Measurements from ENCODE around the gene IP6K2.

Gene IP6K2

DNA sequence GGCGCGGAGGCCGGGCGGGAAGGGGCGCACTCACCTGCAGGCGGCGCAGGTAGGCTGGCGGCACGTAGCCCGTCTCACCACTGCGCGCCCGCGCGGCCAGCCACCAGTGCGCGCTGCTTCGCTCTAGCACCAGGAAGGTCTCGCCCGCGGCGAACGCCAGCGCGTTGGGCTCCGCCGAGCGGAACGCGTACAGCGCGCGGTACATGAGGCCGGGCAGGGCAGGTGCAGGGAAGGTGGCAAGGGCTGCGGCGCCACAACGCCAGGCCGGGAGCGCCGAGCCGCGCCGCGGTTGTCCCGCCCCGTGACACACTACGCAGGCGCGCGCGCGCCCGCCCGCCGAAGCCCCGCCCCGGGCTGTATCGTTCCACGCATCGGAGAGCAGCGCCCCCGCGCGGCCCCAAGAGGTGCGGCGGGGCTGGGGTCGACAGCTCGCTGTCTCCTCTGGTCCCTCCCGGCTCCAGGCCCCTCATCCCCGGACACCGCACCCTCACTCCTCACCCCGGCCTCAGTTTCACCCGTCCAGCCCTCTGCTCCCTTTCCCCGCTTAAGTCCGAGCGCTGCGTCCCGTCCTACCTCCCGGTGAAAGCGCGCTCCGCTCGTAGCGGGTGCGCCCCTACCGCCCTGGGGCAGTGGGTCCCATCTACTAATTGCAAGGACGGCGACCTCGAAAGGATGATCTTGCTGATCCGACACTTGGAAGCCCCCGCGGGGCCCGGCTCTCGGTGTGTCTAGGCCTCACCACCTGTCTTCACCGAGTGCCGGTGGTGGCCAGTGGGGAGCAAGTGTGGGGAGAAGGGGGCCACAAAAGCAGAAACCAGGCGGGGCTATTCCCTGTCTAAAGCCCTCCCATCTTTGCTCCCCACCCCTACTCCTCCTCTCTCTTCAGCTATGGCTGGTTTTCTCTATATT lies 31.2 kb downstream of the IP6K2 start, which contains the start of gene NCKIPSD:
NCKIPSD (minus strand) TSS at position 313 of the 909 bp plus-strand sequence; CDS start at position 205, 108 bp downstream.
- no peaks in the 10 kb centered on the region for H3K27me3 ChIP-seq

DNA sequence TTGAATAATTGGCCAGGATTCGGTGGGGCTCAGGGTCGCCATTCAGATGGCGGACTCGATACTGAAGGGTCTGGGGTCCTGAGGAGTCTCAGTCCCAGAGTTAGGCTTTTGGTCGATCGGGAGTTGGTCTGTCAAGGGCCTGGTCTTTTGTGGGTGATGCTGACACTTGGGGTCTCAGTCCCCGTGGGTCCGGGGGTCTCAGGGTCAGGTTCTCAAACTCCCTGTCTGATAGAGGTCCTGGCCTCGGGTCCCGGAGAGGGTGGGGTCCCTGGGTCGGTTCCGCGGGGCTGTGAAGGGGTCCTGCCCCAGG lies 31.8 kb downstream of the IP6K2 start:
- Histone ChIP-seq H3K9me3 (no peaks in the 10 kb centered on the region), H3K4me3 (peak overlapping the region; percentile 67 to 90), H3K36me3 (peaks cover 38 to 56% (median 52%) of the 10 kb centered on the region in 3 donors), H3K27me3 (no peaks in the 10 kb centered on the region), H3K4me1 (peaks cover 0 to 37% (median 32%) of the 10 kb centered on the region in 4 donors), H3K27ac (peak overlapping the region; percentile 74 to 89)
- TF ChIP-seq, protein P1, sequence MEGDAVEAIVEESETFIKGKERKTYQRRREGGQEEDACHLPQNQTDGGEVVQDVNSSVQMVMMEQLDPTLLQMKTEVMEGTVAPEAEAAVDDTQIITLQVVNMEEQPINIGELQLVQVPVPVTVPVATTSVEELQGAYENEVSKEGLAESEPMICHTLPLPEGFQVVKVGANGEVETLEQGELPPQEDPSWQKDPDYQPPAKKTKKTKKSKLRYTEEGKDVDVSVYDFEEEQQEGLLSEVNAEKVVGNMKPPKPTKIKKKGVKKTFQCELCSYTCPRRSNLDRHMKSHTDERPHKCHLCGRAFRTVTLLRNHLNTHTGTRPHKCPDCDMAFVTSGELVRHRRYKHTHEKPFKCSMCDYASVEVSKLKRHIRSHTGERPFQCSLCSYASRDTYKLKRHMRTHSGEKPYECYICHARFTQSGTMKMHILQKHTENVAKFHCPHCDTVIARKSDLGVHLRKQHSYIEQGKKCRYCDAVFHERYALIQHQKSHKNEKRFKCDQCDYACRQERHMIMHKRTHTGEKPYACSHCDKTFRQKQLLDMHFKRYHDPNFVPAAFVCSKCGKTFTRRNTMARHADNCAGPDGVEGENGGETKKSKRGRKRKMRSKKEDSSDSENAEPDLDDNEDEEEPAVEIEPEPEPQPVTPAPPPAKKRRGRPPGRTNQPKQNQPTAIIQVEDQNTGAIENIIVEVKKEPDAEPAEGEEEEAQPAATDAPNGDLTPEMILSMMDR (IDR thresholded peaks at IDR 0.05): no peak
- no peak for DNase-seq
- intact Hi-C loops (cut with DNase I; ENCODE audit: low total_unique reads): loop anchor here (10.0 kb wide), 1 partner anchor 220 kb away; a partner anchor contains a TSS

More for the DNA sequence above, 31.2 kb downstream of the IP6K2 start, which contains the start of gene NCKIPSD:
- Histone ChIP-seq H3K9me3 (no peaks in the 10 kb centered on the region), H3K4me1 (peaks cover 0 to 37% (median 32%) of the 10 kb centered on the region in 4 donors), H3K36me3 (peaks cover 43 to 56% (median 50%) of the 10 kb centered on the region in 3 donors), H3K4me3 (peak within 1 kb of the TSS; percentile 67 to 90), H3K27ac (peak within 1 kb of the TSS; percentile 74 to 89)
- TF ChIP-seq, protein P1 (IDR thresholded peaks at IDR 0.05): peak; percentile 82 to 93
- intact Hi-C loops (cut with DNase I; ENCODE audit: low total_unique reads): loop anchor here (10.0 kb wide), 1 partner anchor 221 kb away; a partner anchor contains a TSS
- DNase-seq: peak; percentile 86 to 92

DNA sequence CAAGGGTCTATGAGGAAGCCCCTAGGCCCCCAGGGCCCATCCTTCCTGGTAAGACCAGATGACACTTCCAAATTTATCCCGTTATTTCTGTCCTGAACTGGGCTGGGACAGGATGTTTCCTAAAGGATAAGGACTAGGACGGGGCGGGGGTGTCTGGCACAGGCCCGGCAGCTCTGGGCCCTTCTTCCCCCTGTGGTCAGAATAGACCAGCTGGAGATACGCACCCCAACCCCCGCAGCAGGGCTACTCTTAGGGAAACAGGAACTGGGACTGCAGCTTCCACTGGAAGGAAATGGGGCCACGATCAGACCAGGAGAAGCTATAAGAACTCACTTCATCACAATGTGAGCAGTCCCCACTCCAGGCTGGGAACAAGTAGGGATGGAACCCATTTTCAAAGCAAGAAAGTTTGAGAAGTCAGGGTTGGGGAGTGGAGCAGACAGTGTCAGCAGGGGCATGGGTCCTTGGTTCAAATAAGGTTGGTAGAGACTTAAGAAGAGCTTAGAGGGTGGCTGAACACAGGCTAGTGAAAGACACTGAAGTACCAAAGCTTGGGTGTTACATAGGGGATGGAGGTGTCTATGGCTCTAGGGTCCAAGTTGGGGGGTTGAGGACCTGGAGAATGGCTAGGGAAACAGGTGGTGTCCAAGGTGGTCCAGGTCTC lies 32.4 kb downstream of the IP6K2 start:
- Histone ChIP-seq H3K27ac (peak overlapping the region; percentile 74 to 89), H3K4me1 (peaks cover 0 to 37% (median 32%) of the 10 kb centered on the region in 4 donors), H3K4me3 (peak overlapping the region; percentile 67 to 90), H3K36me3 (peaks cover 41 to 56% (median 52%) of the 10 kb centered on the region in 3 donors), H3K27me3 (no peaks in the 10 kb centered on the region), H3K9me3 (no peaks in the 10 kb centered on the region)
- TF ChIP-seq, protein P1 (IDR thresholded peaks at IDR 0.05): no peak
- DNase-seq: peak in 1 of 2 donors; percentile 76
- intact Hi-C loops (cut with DNase I; ENCODE audit: low total_unique reads): loop anchor here (10.0 kb wide), 1 partner anchor 220 kb away; a partner anchor contains a TSS

DNA sequence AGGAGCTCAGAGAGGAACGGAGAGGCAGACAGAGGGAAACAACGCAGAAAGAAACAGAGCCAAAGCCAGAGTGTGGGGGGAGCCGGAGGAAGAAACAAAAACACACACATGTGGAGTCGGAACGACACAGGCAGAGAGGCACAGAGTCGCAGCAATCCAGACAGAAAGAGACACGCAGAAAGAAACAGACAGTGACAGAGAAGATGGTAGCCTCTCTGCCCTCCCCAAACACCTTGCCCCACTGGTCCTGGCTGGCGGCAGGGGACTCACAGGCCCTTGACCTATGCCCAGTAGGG lies 33.0 kb downstream of the IP6K2 start:
- H3K4me3 ChIP-seq: peak overlapping the region; percentile 67 to 90
- TF ChIP-seq, protein P1 (IDR thresholded peaks at IDR 0.05): no peak
- DNase-seq: no peak
- H3K27me3 ChIP-seq: no peaks in the 10 kb centered on the region
- H3K27ac ChIP-seq: peak overlapping the region; percentile 74 to 89
- H3K4me1 ChIP-seq: peaks cover 0 to 37% (median 32%) of the 10 kb centered on the region in 4 donors
- no peaks in the 10 kb centered on the region for H3K9me3 ChIP-seq
- intact Hi-C loops (cut with DNase I; ENCODE audit: low total_unique reads): loop anchor here (10.0 kb wide), 1 partner anchor 219 kb away; a partner anchor contains a TSS
- peaks cover 41 to 56% (median 52%) of the 10 kb centered on the region in 3 donors for H3K36me3 ChIP-seq

DNA sequence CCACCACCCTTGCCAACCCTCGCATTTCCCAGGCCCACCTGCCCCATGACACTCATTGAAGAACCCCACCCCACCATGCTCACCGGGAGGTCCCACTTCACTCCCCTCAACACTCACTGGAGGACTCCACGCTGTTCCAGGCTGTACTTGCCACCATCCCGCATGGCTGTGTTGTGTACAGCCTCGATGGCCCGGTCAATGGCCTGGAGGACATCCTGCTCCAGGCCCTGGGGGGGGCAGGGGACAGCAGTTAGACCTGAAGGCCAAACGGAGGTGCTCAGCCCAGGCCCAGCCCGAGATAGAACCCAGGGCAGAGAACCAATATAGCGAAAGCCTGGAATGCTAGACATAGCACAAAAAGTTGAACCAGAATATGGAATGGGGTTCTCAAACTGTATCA lies 34.2 kb downstream of the IP6K2 start:
- Histone ChIP-seq H3K4me1 (peaks cover 0 to 37% (median 32%) of the 10 kb centered on the region in 4 donors), H3K36me3 (peaks cover 37 to 56% (median 52%) of the 10 kb centered on the region in 3 donors), H3K27me3 (no peaks in the 10 kb centered on the region), H3K4me3 (no peak overlapping the region), H3K9me3 (no peaks in the 10 kb centered on the region), H3K27ac (peak overlapping the region; percentile 74 to 89)
- intact Hi-C loops (cut with DNase I; ENCODE audit: low total_unique reads): loop anchor here (10.0 kb wide), 1 partner anchor 218 kb away; a partner anchor contains a TSS
- DNase-seq: no peak
- TF ChIP-seq, protein P1 (IDR thresholded peaks at IDR 0.05): no peak

Data from tibial artery (tissue), 4 donors.